Naive thymus-derived CD4-positive, alpha-beta T cell (primary cell): ENCODE data around the gene PTPRN2. TPM values are rescaled to one million over a fixed set of nuclear protein-coding genes. Genes with fewer than 3 reads are reported as not detected.
A peak's percentile ranks its signal among the peaks of the same experiment; 100 is the strongest.

Source experiments
- ATAC-seq: fragments of 150-1000 bp; cut with Tn5 transposase; 2 replicates; pipeline ENCODE4 v1.10.0; 2021; ENCODE audit warnings: mild to moderate bottlenecking, moderate library complexity
- CTCF ChIA-PET: fragments of 350-600 bp; sonication (Branson Sonifier 250); formaldehyde crosslinking; loops from one replicate; lab custom pipeline; 2021; ENCODE audit warnings: antibody characterized with exemption; lab: Charles Lee
- POLR2A ChIA-PET: fragments of 350-600 bp; sonication (Branson Sonifier 250); formaldehyde crosslinking; loops from one replicate; lab custom pipeline; 2021; ENCODE audit warnings: antibody characterized with exemption, inconsistent platforms; lab: Charles Lee
- DNase-seq, 9 donors: peaks; one replicate each; pipeline versions ENCODE4 v3.0.0 to v3.0.0-alpha.2; 2020 to 2022; ENCODE audit warnings: mixed read lengths in 1 of 9
- H3K27ac ChIP-seq: one replicate; pipeline ENCODE4 v1.7.0; 2013; ENCODE audit warnings: mild to moderate bottlenecking, low read depth, low read length, moderate library complexity
- H3K27me3 ChIP-seq, 2 donors: one replicate each; pipeline ENCODE4 v1.7.0; 2013; ENCODE audit warnings: low read length in 2 of 2, mild to moderate bottlenecking in 2 of 2, moderate library complexity in 2 of 2; ENCODE audit not compliant: control insufficient read depth in 2 of 2, insufficient read depth in 2 of 2
- H3K36me3 ChIP-seq, 3 experiments: 1 replicate in 2 of 3; 2 replicates in 1 of 3; pipeline ENCODE4 v1.7.0; 2013; ENCODE audit warnings: low read length in 3 of 3, mild to moderate bottlenecking in 3 of 3, moderate library complexity in 1 of 3; ENCODE audit not compliant: insufficient read depth in 3 of 3, control insufficient read depth in 2 of 3
- H3K4me1 ChIP-seq, 2 donors: one replicate each; pipeline ENCODE4 v1.7.0; 2013; ENCODE audit warnings: low read length in 2 of 2, mild to moderate bottlenecking in 2 of 2, moderate library complexity in 1 of 2; ENCODE audit not compliant: control insufficient read depth in 2 of 2, insufficient read depth in 2 of 2
- H3K4me3 ChIP-seq: 2 replicates; pipeline ENCODE4 v1.7.0; 2013; ENCODE audit warnings: mild to moderate bottlenecking, low read length
- H3K9me3 ChIP-seq, 3 experiments: 1 replicate in 2 of 3; 2 replicates in 1 of 3; pipeline ENCODE4 v1.7.0; 2013; ENCODE audit warnings: low read length in 3 of 3; ENCODE audit not compliant: control insufficient read depth in 2 of 3
- H3K27ac Mint-ChIP-seq, 9 donors: one replicate each; pipeline ENCODE4 v1.8.0; 2020 to 2022; ENCODE audit warnings: mixed read lengths in 9 of 9, mild to moderate bottlenecking in 8 of 9, moderate library complexity in 5 of 9, inconsistent platforms in 2 of 9
- H3K27me3 Mint-ChIP-seq, 5 donors: one replicate each; pipeline ENCODE4 v1.8.0; 2021 to 2022; ENCODE audit warnings: mixed read lengths in 5 of 5, mild to moderate bottlenecking in 1 of 5
- H3K36me3 Mint-ChIP-seq, 5 donors: one replicate each; pipeline ENCODE4 v1.8.0; 2020 to 2022; ENCODE audit warnings: mixed read lengths in 5 of 5, mild to moderate bottlenecking in 3 of 5, inconsistent platforms in 1 of 5
- H3K4me1 Mint-ChIP-seq, 7 donors: one replicate each; pipeline ENCODE4 v1.8.0; 2020 to 2022; ENCODE audit warnings: mixed read lengths in 7 of 7, mild to moderate bottlenecking in 3 of 7, inconsistent platforms in 1 of 7
- H3K4me3 Mint-ChIP-seq, 10 donors: one replicate each; pipeline ENCODE4 v1.8.0; 2020 to 2022; ENCODE audit warnings: mild to moderate bottlenecking in 10 of 10, mixed read lengths in 10 of 10, moderate library complexity in 6 of 10, inconsistent platforms in 2 of 10
- H3K9me3 Mint-ChIP-seq, 11 donors: one replicate each; pipeline ENCODE4 v1.8.0; 2020 to 2022; ENCODE audit warnings: mixed read lengths in 11 of 11, mild to moderate bottlenecking in 4 of 11, inconsistent platforms in 1 of 11, moderate library complexity in 1 of 11
- intact Hi-C, 2 donors: fragments of 100-400 bp; cut with micrococcal nuclease; formaldehyde crosslinking; loops; one replicate each; pipeline ENCODE4 v1.15.1; 2023
- polyA plus RNA-seq, 2 donors: library from polyadenylated mRNA; unstranded; fragments of 300-500 nt; fragmentation: Illumina TruSeq; gene quantifications; one replicate each; pipeline ENCODE4 v1.2.3, GENCODE V29; 2021
- total RNA-seq, 6 experiments: library from RNA in 5 of 6; stranded (reverse) in 5 of 6; gene quantifications; 1 replicate in 5 of 6; 2 replicates in 1 of 6; pipeline ENCODE4 v1.2.3 and lab custom pipeline; 2021 to 2026

PTPRN2 gene
- total and polyA plus RNA-seq, 7 experiments from 2014 or later, result 0.58 to 2.3 (median 1.4) TPM

DNA sequence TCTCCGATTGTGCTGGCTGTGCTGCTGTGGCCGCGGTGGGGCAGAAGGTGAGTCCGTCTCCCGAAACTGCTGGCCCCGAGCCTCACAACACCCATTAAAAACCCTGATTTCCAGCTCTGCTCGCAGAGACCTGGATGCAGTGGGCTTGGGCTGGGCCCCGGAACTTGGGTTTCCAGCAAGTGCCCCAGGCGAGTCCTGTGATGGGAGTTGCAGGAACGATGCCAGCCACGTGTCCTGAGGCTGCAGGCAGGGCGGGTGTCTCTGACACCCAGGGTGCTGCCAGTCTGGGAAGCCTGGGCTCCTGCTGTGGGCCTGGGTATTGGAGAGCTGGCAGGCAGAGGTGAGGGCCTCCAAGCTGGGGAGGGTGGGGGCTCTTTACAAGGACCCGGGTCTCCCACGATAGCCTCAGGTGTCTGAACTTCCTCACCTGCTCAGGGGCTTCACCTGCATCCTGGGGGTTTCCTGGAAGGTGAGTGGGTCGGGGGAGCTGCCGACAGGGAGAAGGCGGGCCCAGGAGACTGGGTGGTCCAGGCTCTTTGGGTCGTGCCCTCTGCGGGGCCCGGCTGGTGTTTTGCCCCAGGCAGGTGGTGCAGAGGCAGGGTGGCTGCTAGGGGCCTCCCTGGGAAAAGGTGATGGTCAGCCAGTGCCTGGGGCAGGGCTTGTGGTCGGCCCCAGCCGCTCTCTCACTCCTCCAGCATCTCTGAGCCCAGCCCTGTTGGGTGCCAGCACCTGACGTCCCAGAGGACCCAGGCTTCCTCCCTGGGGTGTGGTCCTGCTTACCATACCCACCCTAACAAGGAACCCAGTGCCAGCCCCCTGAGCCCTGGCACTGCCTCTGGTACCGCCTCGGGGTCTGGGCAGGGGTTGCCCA lies 1070.5 kb downstream of the PTPRN2 start:
- no peaks in the 10 kb centered on the region for H3K9me3 ChIP-seq
- Mint-ChIP-seq H3K4me1 (peaks cover 0 to 8% (median 0%) of the 10 kb centered on the region in 7 donors), H3K4me3 (no peak overlapping the region), H3K27ac (no peak overlapping the region), H3K9me3 (no peaks in the 10 kb centered on the region), H3K36me3 (no peaks in the 10 kb centered on the region), H3K27me3 (peaks cover 0 to 7% (median 0%) of the 10 kb centered on the region in 5 donors)
- no peak overlapping the region for H3K27ac ChIP-seq
- ChIA-PET POLR2A (interaction anchor here (0.8 kb wide), 1 partner anchor 9 kb away, joined by 4 read pairs; no protein-coding TSS in a partner anchor), CTCF (no interaction called here)
- ATAC-seq, result no peak
- no peaks in the 10 kb centered on the region for H3K36me3 ChIP-seq
- no peaks in the 10 kb centered on the region for H3K4me1 ChIP-seq
- H3K27me3 ChIP-seq, result no peaks in the 10 kb centered on the region
- intact Hi-C loops, result no loop called here
- DNase-seq, result no peak
- H3K4me3 ChIP-seq, result no peak overlapping the region

- no peaks in the 10 kb centered on the region for H3K36me3 Mint-ChIP-seq
- H3K4me3 Mint-ChIP-seq, result no peak overlapping the region
- Histone ChIP-seq H3K9me3 (no peaks in the 10 kb centered on the region), H3K4me1 (no peaks in the 10 kb centered on the region), H3K27ac (no peak overlapping the region), H3K36me3 (no peaks in the 10 kb centered on the region), H3K4me3 (no peak overlapping the region), H3K27me3 (no peaks in the 10 kb centered on the region)
- H3K9me3 Mint-ChIP-seq, result peaks cover 0 to 2% (median 0%) of the 10 kb centered on the region in 11 donors
- peaks cover 0 to 13% (median 0%) of the 10 kb centered on the region in 5 donors for H3K27me3 Mint-ChIP-seq
- intact Hi-C loops, result no loop called here
- POLR2A ChIA-PET, result no interaction called here
- ATAC-seq (no peak), DNase-seq (no peak)
- H3K27ac Mint-ChIP-seq, result peak overlapping the region in 2 of 9 donors; percentile 10 to 34
- CTCF ChIA-PET, result no interaction called here
- H3K4me1 Mint-ChIP-seq, result peaks cover 0 to 8% (median 0%) of the 10 kb centered on the region in 7 donors
Observed at GRCh38 chr7:157516311-157516710, 1071.3 kb downstream of the PTPRN2 start.

- intact Hi-C loops, result no loop called here
- Mint-ChIP-seq H3K4me1 (peaks cover 0 to 8% (median 0%) of the 10 kb centered on the region in 7 donors), H3K4me3 (no peak overlapping the region), H3K9me3 (peaks cover 0 to 2% (median 0%) of the 10 kb centered on the region in 11 donors), H3K27ac (peak overlapping the region in 1 of 9 donors; percentile 78), H3K36me3 (no peaks in the 10 kb centered on the region), H3K27me3 (peaks cover 0 to 22% (median 0%) of the 10 kb centered on the region in 5 donors)
- CTCF ChIA-PET, result no interaction called here
- no peaks in the 10 kb centered on the region for H3K9me3 ChIP-seq
- H3K4me1 ChIP-seq, result no peaks in the 10 kb centered on the region
- DNase-seq, result no peak
- no peaks in the 10 kb centered on the region for H3K27me3 ChIP-seq
- ATAC-seq, result no peak
- H3K36me3 ChIP-seq, result no peaks in the 10 kb centered on the region
- no peak overlapping the region for H3K27ac ChIP-seq
- POLR2A ChIA-PET, result no interaction called here
- no peak overlapping the region for H3K4me3 ChIP-seq
Observed at GRCh38 chr7:157515342-157516041, 1072.1 kb downstream of the PTPRN2 start.

- H3K36me3 ChIP-seq, result no peaks in the 10 kb centered on the region
- no peak overlapping the region for H3K4me3 ChIP-seq
- peaks cover 0 to 8% (median 0%) of the 10 kb centered on the region in 7 donors for H3K4me1 Mint-ChIP-seq
- DNase-seq (no peak), ATAC-seq (no peak)
- H3K27me3 Mint-ChIP-seq, result peaks cover 0 to 29% (median 0%) of the 10 kb centered on the region in 5 donors
- H3K27me3 ChIP-seq, result no peaks in the 10 kb centered on the region
- ChIA-PET CTCF (no interaction called here), POLR2A (no interaction called here)
- H3K27ac Mint-ChIP-seq, result peak overlapping the region in 1 of 9 donors; percentile 78
- H3K27ac ChIP-seq, result no peak overlapping the region
- no peaks in the 10 kb centered on the region for H3K9me3 ChIP-seq
- peaks cover 0 to 5% (median 0%) of the 10 kb centered on the region in 11 donors for H3K9me3 Mint-ChIP-seq
- no peaks in the 10 kb centered on the region for H3K4me1 ChIP-seq
- intact Hi-C loops, result no loop called here
- no peak overlapping the region for H3K4me3 Mint-ChIP-seq
- no peaks in the 10 kb centered on the region for H3K36me3 Mint-ChIP-seq
Observed at GRCh38 chr7:157514746-157515145, 1072.9 kb downstream of the PTPRN2 start.

GRCh38 chr7:157514306-157514705 lies 1073.3 kb downstream of the PTPRN2 start:
- peaks cover 0 to 33% (median 0%) of the 10 kb centered on the region in 5 donors for H3K27me3 Mint-ChIP-seq
- intact Hi-C loops, result no loop called here
- Histone ChIP-seq H3K9me3 (no peaks in the 10 kb centered on the region), H3K36me3 (no peaks in the 10 kb centered on the region), H3K4me1 (no peaks in the 10 kb centered on the region), H3K4me3 (no peak overlapping the region), H3K27ac (no peak overlapping the region), H3K27me3 (no peaks in the 10 kb centered on the region)
- no peaks in the 10 kb centered on the region for H3K36me3 Mint-ChIP-seq
- no peak overlapping the region for H3K4me3 Mint-ChIP-seq
- ChIA-PET POLR2A (interaction anchor here (0.6 kb wide), 1 partner anchor 24 kb away, joined by 3 read pairs; no protein-coding TSS in a partner anchor), CTCF (no interaction called here)
- no peak for DNase-seq
- no peak overlapping the region for H3K27ac Mint-ChIP-seq
- ATAC-seq, result no peak
- H3K9me3 Mint-ChIP-seq, result peaks cover 0 to 6% (median 0%) of the 10 kb centered on the region in 11 donors
- peaks cover 0 to 8% (median 0%) of the 10 kb centered on the region in 7 donors for H3K4me1 Mint-ChIP-seq

- intact Hi-C loops, result no loop called here
- POLR2A ChIA-PET, result interaction anchor here (0.6 kb wide), 1 partner anchor 24 kb away, joined by 3 read pairs; no protein-coding TSS in a partner anchor
- Mint-ChIP-seq H3K27me3 (peaks cover 0 to 37% (median 0%) of the 10 kb centered on the region in 5 donors), H3K4me1 (peaks cover 0 to 8% (median 0%) of the 10 kb centered on the region in 7 donors), H3K27ac (peak overlapping the region in 6 of 9 donors; percentile 43 to 86 (median 74)), H3K36me3 (no peaks in the 10 kb centered on the region), H3K4me3 (peak overlapping the region in 8 of 10 donors; percentile 5 to 55 (median 10)), H3K9me3 (peaks cover 0 to 6% (median 0%) of the 10 kb centered on the region in 11 donors)
- no peaks in the 10 kb centered on the region for H3K9me3 ChIP-seq
- CTCF ChIA-PET, result no interaction called here
- H3K36me3 ChIP-seq, result no peaks in the 10 kb centered on the region
- no peak for ATAC-seq
- DNase-seq, result peak in 1 of 9 donors; percentile 13
- no peaks in the 10 kb centered on the region for H3K4me1 ChIP-seq
- H3K4me3 ChIP-seq, result no peak overlapping the region
- no peaks in the 10 kb centered on the region for H3K27me3 ChIP-seq
- peak overlapping the region; percentile 2 for H3K27ac ChIP-seq
Observed at GRCh38 chr7:157513682-157514081, 1073.9 kb downstream of the PTPRN2 start.
